IPS DF 4.7 (cell line): Measurements from ENCODE around the gene HAUS5.
"Not testable (repeated sequence)": the region's sequence is repeated elsewhere in the genome, so short reads cannot be mapped to it uniquely, and the experiment has no call there.

Experiments used
- DNase-seq: peaks from one replicate; pipeline ENCODE4 v3.0.0-alpha.2; 2013; ENCODE audit warnings: low spot score; ENCODE audit errors: extremely low read depth

Gene HAUS5

GRCh38 chr19:35642798-35643254, 30.3 kb downstream of the HAUS5 start:
- no peak for DNase-seq

GRCh38 chr19:35643255-35644205, 31.0 kb downstream of the HAUS5 start:
- no peak for DNase-seq

GRCh38 chr19:35644206-35644986, 31.9 kb downstream of the HAUS5 start:
- no peak for DNase-seq

- no peak for DNase-seq
Measured at GRCh38 chr19:35644987-35645679, 32.6 kb downstream of the HAUS5 start.

- no peak for DNase-seq
Measured at GRCh38 chr19:35645680-35646511, 33.4 kb downstream of the HAUS5 start.

- DNase-seq: no peak
Measured at GRCh38 chr19:35648017-35648961, 35.8 kb downstream of the HAUS5 start, which contains the start of gene COX6B1. TSS of gene COX6B1 (plus strand) at chr19:35648323. CDS start at chr19:35651244, 2,921 bp downstream.

GRCh38 chr19:35650581-35650980, 38.0 kb downstream of the HAUS5 start:
- no peak for DNase-seq

- DNase-seq: not testable (repeated sequence)
Measured at GRCh38 chr19:35654828-35655227, 42.3 kb downstream of the HAUS5 start.

GRCh38 chr19:35655600-35655999, 43.1 kb downstream of the HAUS5 start:
- DNase-seq: no peak

GRCh38 chr19:35656700-35657099, 44.2 kb downstream of the HAUS5 start:
- DNase-seq: no peak

GRCh38 chr19:35657904-35658700, 45.6 kb downstream of the HAUS5 start:
- no peak for DNase-seq

- DNase-seq: no peak
Measured at GRCh38 chr19:35661995-35662340, 49.4 kb downstream of the HAUS5 start.

- no peak for DNase-seq
Measured at GRCh38 chr19:35663981-35664380, 51.4 kb downstream of the HAUS5 start.

- no peak for DNase-seq
Measured at GRCh38 chr19:35665157-35665556, 52.6 kb downstream of the HAUS5 start.

GRCh38 chr19:35665604-35666003, 53.1 kb downstream of the HAUS5 start:
- DNase-seq: no peak

- no peak for DNase-seq
Measured at GRCh38 chr19:35666251-35666913, 53.8 kb downstream of the HAUS5 start, which contains the start of gene UPK1A. TSS of gene UPK1A (plus strand) at chr19:35666517. CDS start at chr19:35666813, 296 bp downstream.

GRCh38 chr19:35669566-35669965, 57.0 kb downstream of the HAUS5 start:
- DNase-seq: no peak

GRCh38 chr19:35669974-35670373, 57.4 kb downstream of the HAUS5 start:
- no peak for DNase-seq
